ENCODE results near the gene TCEA3. TPM values are rescaled to one million over a fixed set of nuclear protein-coding genes. Genes with fewer than 3 reads are reported as not detected.

TCEA3 gene
- total and polyA plus RNA-seq, 2 donors (not counting 3 experiments of a cell fraction or from before 2014, with no cell fraction given), result 1.5 to 3.7 TPM

DNA sequence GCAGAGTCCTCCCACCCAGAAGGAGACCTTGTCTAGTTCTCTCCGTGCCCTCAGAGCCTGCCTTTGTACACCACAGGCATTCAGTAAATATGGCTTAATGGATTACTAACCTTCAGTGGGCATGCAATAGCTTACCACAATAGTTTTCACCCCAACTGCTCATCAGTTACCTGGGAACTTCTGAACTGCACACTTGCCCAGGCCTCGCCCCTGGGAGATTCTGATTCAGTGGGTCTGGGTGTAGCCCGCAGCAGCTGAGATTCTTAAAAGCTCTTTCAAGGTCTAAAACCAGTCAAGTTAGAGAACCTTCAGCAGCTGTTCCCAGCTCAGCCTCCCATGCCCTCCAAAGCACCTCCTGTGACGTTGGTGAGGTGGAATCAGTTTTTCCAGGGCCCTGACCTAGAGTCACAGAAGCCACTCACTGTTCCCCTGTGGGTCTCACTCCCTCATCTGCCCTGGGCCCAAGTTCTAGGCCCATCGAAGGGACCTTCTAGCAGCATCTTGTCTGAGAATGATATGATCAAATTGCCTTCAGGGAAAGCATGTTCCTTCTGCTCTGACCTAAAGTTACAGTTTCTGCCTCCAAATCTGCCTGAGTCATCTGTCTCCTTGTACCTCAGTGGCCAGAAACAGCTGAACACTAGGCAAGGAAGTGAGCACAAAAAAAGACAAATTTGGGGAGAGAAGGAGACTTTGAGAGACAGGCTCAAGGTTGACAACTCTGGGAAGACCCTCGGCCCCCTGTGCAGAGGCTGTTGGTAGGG, 48.7 kb upstream of the TCEA3 start:
- DNase-seq (ENCODE audit: low read depth, low spot score), result no peak
- POLR2A ChIA-PET, result no interaction called here
- Histone ChIP-seq H3K4me2 (ENCODE audit: insufficient read depth, low read length) (no peak overlapping the region), H2AFZ (ENCODE audit: low read depth, low read length) (no peak overlapping the region), H3K9me1 (replicated peaks; ENCODE audit: control insufficient read depth, extremely low read depth, insufficient read depth, low read length) (no peaks in the 10 kb centered on the region), H3K36me3 (ENCODE audit: control insufficient read depth in 2 of 2, extremely low read depth in 1 of 2, insufficient read depth in 2 of 2, low read length in 2 of 2) (no peaks in the 10 kb centered on the region), H3K27me3 (ENCODE audit: control insufficient read depth in 2 of 2, insufficient read depth in 2 of 2, low read length in 2 of 2) (no peaks in the 10 kb centered on the region), H3K4me1 (ENCODE audit: control insufficient read depth, extremely low read depth, insufficient read depth, low read length) (peaks cover 13% of the 10 kb centered on the region), H3K79me2 (ENCODE audit: control insufficient read depth, insufficient read depth, low read length) (no peaks in the 10 kb centered on the region), H3K9ac (replicated peaks; ENCODE audit: extremely low read depth, insufficient read depth, low read length) (no peak overlapping the region), H3K9me3 (replicated peaks; ENCODE audit: control insufficient read depth, insufficient read depth, low read length) (no peaks in the 10 kb centered on the region), H3K27ac (ENCODE audit: insufficient read depth, low read depth, low read length) (no peak overlapping the region), H4K20me1 (replicated peaks; ENCODE audit: control insufficient read depth, extremely low read depth, insufficient read depth, low read length) (no peaks in the 10 kb centered on the region), H3K4me3 (replicated peaks in 1 of 3; ENCODE audit: insufficient read depth in 1 of 3, low read depth in 1 of 3, low read length in 3 of 3) (no peak overlapping the region)
- TF ChIP-seq MYC (IDR thresholded peaks at IDR 0.05; ENCODE audit: low read depth, low read length), result no peak
- TF ChIP-seq JUN (IDR thresholded peaks at IDR 0.05; ENCODE audit: borderline replicate concordance, insufficient read depth, insufficient read length, low read depth), result no peak
- no peak for TF ChIP-seq FOS (IDR thresholded peaks at IDR 0.05; ENCODE audit: borderline replicate concordance, insufficient read depth, low read length)
- no peak for TF ChIP-seq EZH2 (IDR thresholded peaks at IDR 0.05; ENCODE audit: borderline replicate concordance, low read depth, low read length, severe bottlenecking)
- TF ChIP-seq, protein P1, sequence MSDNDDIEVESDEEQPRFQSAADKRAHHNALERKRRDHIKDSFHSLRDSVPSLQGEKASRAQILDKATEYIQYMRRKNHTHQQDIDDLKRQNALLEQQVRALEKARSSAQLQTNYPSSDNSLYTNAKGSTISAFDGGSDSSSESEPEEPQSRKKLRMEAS (IDR thresholded peaks at IDR 0.05; ENCODE audit: insufficient read depth, insufficient read length), result no peak
- no peak for TF ChIP-seq GATA2 (IDR thresholded peaks at IDR 0.05; ENCODE audit: insufficient read depth, insufficient read length, low read depth, low read length)
- no peak for TF ChIP-seq POLR2AphosphoS5 (IDR thresholded peaks at IDR 0.05; ENCODE audit: insufficient read depth, low read depth, low read length)
- TF ChIP-seq, protein P2, sequence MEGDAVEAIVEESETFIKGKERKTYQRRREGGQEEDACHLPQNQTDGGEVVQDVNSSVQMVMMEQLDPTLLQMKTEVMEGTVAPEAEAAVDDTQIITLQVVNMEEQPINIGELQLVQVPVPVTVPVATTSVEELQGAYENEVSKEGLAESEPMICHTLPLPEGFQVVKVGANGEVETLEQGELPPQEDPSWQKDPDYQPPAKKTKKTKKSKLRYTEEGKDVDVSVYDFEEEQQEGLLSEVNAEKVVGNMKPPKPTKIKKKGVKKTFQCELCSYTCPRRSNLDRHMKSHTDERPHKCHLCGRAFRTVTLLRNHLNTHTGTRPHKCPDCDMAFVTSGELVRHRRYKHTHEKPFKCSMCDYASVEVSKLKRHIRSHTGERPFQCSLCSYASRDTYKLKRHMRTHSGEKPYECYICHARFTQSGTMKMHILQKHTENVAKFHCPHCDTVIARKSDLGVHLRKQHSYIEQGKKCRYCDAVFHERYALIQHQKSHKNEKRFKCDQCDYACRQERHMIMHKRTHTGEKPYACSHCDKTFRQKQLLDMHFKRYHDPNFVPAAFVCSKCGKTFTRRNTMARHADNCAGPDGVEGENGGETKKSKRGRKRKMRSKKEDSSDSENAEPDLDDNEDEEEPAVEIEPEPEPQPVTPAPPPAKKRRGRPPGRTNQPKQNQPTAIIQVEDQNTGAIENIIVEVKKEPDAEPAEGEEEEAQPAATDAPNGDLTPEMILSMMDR (IDR thresholded peaks at IDR 0.05; ENCODE audit: extremely low read depth in 1 of 2, insufficient read depth in 1 of 2, low read depth in 1 of 2, low read length in 2 of 2), result no peak
- no peak for TF ChIP-seq POLR2A (IDR thresholded peaks at IDR 0.05; ENCODE audit: low read depth, low read length)
- BruUV-seq (replicated peaks), result no TSS peak
- dilution Hi-C loops (cut with MboI; ENCODE audit: extremely low pct_ligation_motif_present, low sequenced_read_pairs) (no loop called here), intact Hi-C loops (cut with micrococcal nuclease) (no loop called here)
- FAIRE-seq, result no peak
- CTCF ChIA-PET, result interaction anchor here (1.5 to 1.7 kb wide), 2 partner anchors 11 to 24 kb away, joined by 3 to 5 read pairs; partner anchors contain the start of gene ASAP3
